CD14-positive monocyte (primary cell): ENCODE measurements around the gene SLC22A7. TPM values are rescaled to one million over a fixed set of nuclear protein-coding genes. Genes with fewer than 3 reads are reported as not detected.

ENCODE experiments used
- DNase-seq, 3 donors: peaks; one replicate each; pipeline ENCODE4 v3.0.0-alpha.2; 2011 to 2022
- H2AFZ ChIP-seq: 2 replicates; pipeline ENCODE4 v1.6.0; 2012; ENCODE audit warnings: mild to moderate bottlenecking, low read depth, low read length, inconsistent platforms; ENCODE audit not compliant: insufficient read depth, poor library complexity, severe bottlenecking
- H3K27ac ChIP-seq, 2 donors: 1 replicate in 1 of 2; 2 replicates in 1 of 2; pipeline ENCODE4 v1.5.1; 2012 to 2013; ENCODE audit warnings: low read length in 2 of 2, control low read depth in 1 of 2, inconsistent platforms in 1 of 2, low read depth in 1 of 2, mild to moderate bottlenecking in 1 of 2
- H3K27me3 ChIP-seq, 2 donors: one replicate each; pipeline versions ENCODE4 v1.6.0 to v1.6.1; 2011 to 2013; ENCODE audit warnings: low read length in 2 of 2; ENCODE audit not compliant: control insufficient read depth in 2 of 2, insufficient read depth in 2 of 2
- H3K36me3 ChIP-seq, 2 donors: replicated peaks in 1 of 2; 1 replicate in 1 of 2; 2 replicates in 1 of 2; pipeline versions ENCODE4 v1.5.1 to v1.6.1; 2012 to 2013; ENCODE audit warnings: low read length in 2 of 2, control low read depth in 1 of 2, inconsistent platforms in 1 of 2, mild to moderate bottlenecking in 1 of 2; ENCODE audit not compliant: insufficient read depth in 2 of 2, control insufficient read depth in 1 of 2
- H3K4me1 ChIP-seq, 2 donors: 1 replicate in 1 of 2; 2 replicates in 1 of 2; pipeline versions ENCODE4 v1.5.1 to v1.6.1; 2012 to 2013; ENCODE audit warnings: low read length in 2 of 2, control low read depth in 1 of 2, inconsistent platforms in 1 of 2, mild to moderate bottlenecking in 1 of 2, moderate library complexity in 1 of 2; ENCODE audit not compliant: insufficient read depth in 2 of 2, control insufficient read depth in 1 of 2
- H3K4me2 ChIP-seq: replicated peaks from 2 replicates; pipeline ENCODE3; 2012; ENCODE audit warnings: low read length, moderate library complexity, mild to moderate bottlenecking; ENCODE audit not compliant: poor library complexity, severe bottlenecking; ENCODE audit errors: extremely low read depth
- H3K4me3 ChIP-seq, 3 experiments: fragments of 200-600 bp in 1 of 3; sonication (generic) in 1 of 3; replicated peaks in 1 of 3; 1 replicate in 2 of 3; 2 replicates in 1 of 3; pipeline ENCODE4 v1.5.1; 2011 to 2013; ENCODE audit warnings: low read length in 3 of 3, mild to moderate bottlenecking in 3 of 3, control low read depth in 2 of 3, low read depth in 2 of 3, inconsistent platforms in 1 of 3, moderate library complexity in 1 of 3
- H3K79me2 ChIP-seq: 2 replicates; pipeline ENCODE4 v1.6.0; 2012; ENCODE audit warnings: mild to moderate bottlenecking, control low read depth, inconsistent platforms, low read length, moderate library complexity; ENCODE audit not compliant: insufficient read depth
- H3K9ac ChIP-seq: 2 replicates; pipeline ENCODE4 v1.6.0; 2017; ENCODE audit warnings: low read length, mild to moderate bottlenecking; ENCODE audit not compliant: insufficient read depth, poor library complexity, severe bottlenecking
- H3K9me3 ChIP-seq, 2 donors: replicated peaks in 1 of 2; 1 replicate in 1 of 2; 2 replicates in 1 of 2; pipeline versions ENCODE4 v1.5.1 to v1.6.1; 2012 to 2013; ENCODE audit warnings: low read length in 2 of 2, control low read depth in 1 of 2; ENCODE audit not compliant: control insufficient read depth in 1 of 2, insufficient read depth in 1 of 2
- H4K20me1 ChIP-seq: 2 replicates; pipeline ENCODE4 v1.6.0; 2012; ENCODE audit warnings: mild to moderate bottlenecking, low read length, control low read depth, moderate library complexity; ENCODE audit not compliant: insufficient read depth
- H3K27ac Mint-ChIP-seq, 7 donors: one replicate each; pipeline ENCODE4 v1.8.0; 2020; ENCODE audit warnings: mild to moderate bottlenecking in 7 of 7, mixed read lengths in 7 of 7, moderate library complexity in 6 of 7, inconsistent platforms in 2 of 7
- H3K27me3 Mint-ChIP-seq, 3 donors: one replicate each; pipeline ENCODE4 v1.8.0; 2021 to 2022; ENCODE audit warnings: low read depth in 3 of 3, mild to moderate bottlenecking in 3 of 3, mixed read lengths in 3 of 3, moderate library complexity in 3 of 3, inconsistent platforms in 1 of 3
- H3K36me3 Mint-ChIP-seq, 2 donors: one replicate each; pipeline ENCODE4 v1.8.0; 2020; ENCODE audit warnings: mixed read lengths in 2 of 2, inconsistent platforms in 1 of 2, mild to moderate bottlenecking in 1 of 2
- H3K4me1 Mint-ChIP-seq: one replicate; pipeline ENCODE4 v1.8.0; 2020; ENCODE audit warnings: mild to moderate bottlenecking, mixed read lengths
- H3K4me3 Mint-ChIP-seq, 2 donors: one replicate each; pipeline ENCODE4 v1.8.0; 2020; ENCODE audit warnings: mild to moderate bottlenecking in 2 of 2, mixed read lengths in 2 of 2, moderate library complexity in 1 of 2
- H3K9me3 Mint-ChIP-seq, 7 donors: one replicate each; pipeline ENCODE4 v1.8.0; 2020 to 2022; ENCODE audit warnings: mixed read lengths in 7 of 7, mild to moderate bottlenecking in 6 of 7, moderate library complexity in 6 of 7, inconsistent platforms in 2 of 7
- WGBS: methylation state at CpG from one replicate; pipeline ENCODE4 v1.1.5; 2013; ENCODE audit warnings: missing lambda C conversion rate; ENCODE audit not compliant: insufficient coverage; 5-methylcytosine and 5-hydroxymethylcytosine counted together
- intact Hi-C, 2 donors: fragments of 100-400 bp; cut with micrococcal nuclease; formaldehyde crosslinking; loops; one replicate each; pipeline versions ENCODE4 v1.15.0 to v1.15.1; 2023
- polyA plus RNA-seq, 3 donors: library from polyadenylated mRNA; depleted of rRNA in 1 of 3; unstranded in 2 of 3; stranded (reverse) in 1 of 3; fragments of 300-500 nt in 2 of 3; fragments of >200 nt in 1 of 3; fragmentation: Illumina TruSeq in 2 of 3; gene quantifications; 1 replicate in 2 of 3; 2 replicates in 1 of 3; pipeline ENCODE4 v1.2.3, GENCODE V29; 2012 to 2021
- TF ChIP-seq, protein P1 (sequence below): fragments of 200-600 bp; IDR thresholded peaks from one replicate; pipeline ENCODE4 v1.8.0; 2022; ENCODE audit warnings: antibody characterized with exemption, mild to moderate bottlenecking

SLC22A7 gene
- polyA plus RNA-seq, 3 donors: not detected

DNA sequence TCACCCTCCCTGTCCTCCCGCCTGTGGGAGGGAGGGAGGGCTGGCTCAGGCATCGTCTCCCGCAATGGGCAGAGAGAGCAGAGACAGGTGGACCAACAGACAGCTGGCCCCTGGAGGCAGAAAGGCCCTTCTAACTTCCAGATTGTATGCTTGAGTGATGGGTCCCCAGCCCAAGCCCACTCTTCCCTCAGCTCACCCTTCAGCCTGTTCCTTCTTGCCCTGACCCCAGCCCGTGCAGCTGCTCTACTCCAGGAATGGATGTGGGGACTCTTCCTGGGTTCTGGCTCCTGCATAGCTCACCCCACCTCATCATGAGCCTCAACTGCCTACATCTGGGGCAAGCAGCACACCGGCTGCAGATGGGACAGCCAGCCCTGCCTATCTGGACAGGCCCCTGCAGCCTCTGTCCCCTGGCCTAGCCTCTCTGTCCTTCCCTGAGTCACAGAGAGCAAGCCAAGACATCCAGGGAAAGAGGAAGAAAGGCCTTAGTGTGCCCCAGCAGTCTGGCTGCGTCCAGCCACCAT, 11.5 kb upstream of the SLC22A7 start:
- Mint-ChIP-seq H3K36me3 (no peaks in the 10 kb centered on the region), H3K4me1 (peaks cover 2% of the 10 kb centered on the region)

GRCh38 chr6:43286980-43287716, 10.9 kb upstream of the SLC22A7 start:
- intact Hi-C loops: no loop called here
- Histone ChIP-seq H3K36me3 (no peaks in the 10 kb centered on the region), H3K4me3 (no peak overlapping the region), H3K9me3 (no peaks in the 10 kb centered on the region), H3K27ac (no peak overlapping the region), H3K9ac (no peak overlapping the region), H3K4me1 (no peaks in the 10 kb centered on the region), H3K79me2 (no peaks in the 10 kb centered on the region), H3K27me3 (peaks cover 0 to 31% of the 10 kb centered on the region in 2 donors), H4K20me1 (no peaks in the 10 kb centered on the region), H3K4me2 (no peak overlapping the region), H2AFZ (no peak overlapping the region)
- H3K36me3 Mint-ChIP-seq: no peaks in the 10 kb centered on the region
- peaks cover 2% of the 10 kb centered on the region for H3K4me1 Mint-ChIP-seq
- H3K9me3 Mint-ChIP-seq: peaks cover 0 to 4% (median 0%) of the 10 kb centered on the region in 7 donors
- DNase-seq: no peak
- TF ChIP-seq, protein P1, sequence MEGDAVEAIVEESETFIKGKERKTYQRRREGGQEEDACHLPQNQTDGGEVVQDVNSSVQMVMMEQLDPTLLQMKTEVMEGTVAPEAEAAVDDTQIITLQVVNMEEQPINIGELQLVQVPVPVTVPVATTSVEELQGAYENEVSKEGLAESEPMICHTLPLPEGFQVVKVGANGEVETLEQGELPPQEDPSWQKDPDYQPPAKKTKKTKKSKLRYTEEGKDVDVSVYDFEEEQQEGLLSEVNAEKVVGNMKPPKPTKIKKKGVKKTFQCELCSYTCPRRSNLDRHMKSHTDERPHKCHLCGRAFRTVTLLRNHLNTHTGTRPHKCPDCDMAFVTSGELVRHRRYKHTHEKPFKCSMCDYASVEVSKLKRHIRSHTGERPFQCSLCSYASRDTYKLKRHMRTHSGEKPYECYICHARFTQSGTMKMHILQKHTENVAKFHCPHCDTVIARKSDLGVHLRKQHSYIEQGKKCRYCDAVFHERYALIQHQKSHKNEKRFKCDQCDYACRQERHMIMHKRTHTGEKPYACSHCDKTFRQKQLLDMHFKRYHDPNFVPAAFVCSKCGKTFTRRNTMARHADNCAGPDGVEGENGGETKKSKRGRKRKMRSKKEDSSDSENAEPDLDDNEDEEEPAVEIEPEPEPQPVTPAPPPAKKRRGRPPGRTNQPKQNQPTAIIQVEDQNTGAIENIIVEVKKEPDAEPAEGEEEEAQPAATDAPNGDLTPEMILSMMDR: no peak
- WGBS: 35% methylated on average over 2 of the region's 10 CpGs
- peaks cover 29 to 40% (median 36%) of the 10 kb centered on the region in 3 donors for H3K27me3 Mint-ChIP-seq
- no peak overlapping the region for H3K27ac Mint-ChIP-seq
- H3K4me3 Mint-ChIP-seq: no peak overlapping the region

More for the DNA sequence above, 11.5 kb upstream of the SLC22A7 start:
- TF ChIP-seq, protein P1: no peak
- Histone ChIP-seq H3K9me3 (no peaks in the 10 kb centered on the region), H3K27ac (no peak overlapping the region), H3K4me2 (no peak overlapping the region), H2AFZ (no peak overlapping the region), H3K79me2 (no peaks in the 10 kb centered on the region), H3K4me3 (no peak overlapping the region), H4K20me1 (no peaks in the 10 kb centered on the region), H3K4me1 (no peaks in the 10 kb centered on the region), H3K36me3 (no peaks in the 10 kb centered on the region), H3K27me3 (peaks cover 0 to 34% of the 10 kb centered on the region in 2 donors), H3K9ac (no peak overlapping the region)
- Mint-ChIP-seq H3K9me3 (peaks cover 0 to 4% (median 0%) of the 10 kb centered on the region in 7 donors), H3K4me3 (peak overlapping the region in 1 of 2 donors; percentile 7), H3K27ac (no peak overlapping the region), H3K27me3 (peaks cover 29 to 40% (median 36%) of the 10 kb centered on the region in 3 donors)
- intact Hi-C loops: no loop called here
- WGBS: 75% methylated on average over 2 of the region's 6 CpGs
- DNase-seq: no peak
